Measurements from ENCODE around the gene RAB25.
"Not testable (repeated sequence)": the region's sequence is repeated elsewhere in the genome, so short reads cannot be mapped to it uniquely, and the experiment has no call there.

Gene RAB25

GRCh38 chr1:156069490-156070455, 8.8 kb downstream of the RAB25 start:
- no peaks in the 10 kb centered on the region for H3K27me3 ChIP-seq (ENCODE audit: control insufficient read depth, insufficient read depth, low read length)
- peaks cover 11% of the 10 kb centered on the region for H3K4me1 ChIP-seq (ENCODE audit: control insufficient read depth, insufficient read depth, low read length)
- DNase-seq (ENCODE audit: low read depth, low spot score), result no peak
- H3K9me3 ChIP-seq (ENCODE audit: control insufficient read depth, insufficient read depth, low read length), result no peaks in the 10 kb centered on the region
- no peak overlapping the region for H3K27ac ChIP-seq (ENCODE audit: low read length)
- WGBS (ENCODE audit: insufficient coverage, insufficient read length), result no CpG with 5 or more reads among the region's 3 CpGs
- H3K36me3 ChIP-seq (ENCODE audit: control insufficient read depth, insufficient read depth, low read length), result peaks cover 3% of the 10 kb centered on the region; the same call in 1 of the 2 replicates
- H3K4me3 ChIP-seq (ENCODE audit: low read length), result no peak overlapping the region

- no peak overlapping the region for H3K4me3 ChIP-seq (ENCODE audit: low read length)
- no peak overlapping the region for H3K27ac ChIP-seq (ENCODE audit: low read length)
- no peak for DNase-seq (ENCODE audit: low read depth, low spot score)
- no peaks in the 10 kb centered on the region for H3K9me3 ChIP-seq (ENCODE audit: control insufficient read depth, insufficient read depth, low read length)
- H3K4me1 ChIP-seq (ENCODE audit: control insufficient read depth, insufficient read depth, low read length), result peaks cover 18% of the 10 kb centered on the region
- H3K36me3 ChIP-seq (ENCODE audit: control insufficient read depth, insufficient read depth, low read length), result 0 out of 2 replicates have a peak, but pooled peaks cover 3% of the 10 kb centered on the region
- no CpG with 5 or more reads among the region's 4 CpGs for WGBS (ENCODE audit: insufficient coverage, insufficient read length)
- no peaks in the 10 kb centered on the region for H3K27me3 ChIP-seq (ENCODE audit: control insufficient read depth, insufficient read depth, low read length)
Measured at GRCh38 chr1:156070548-156070947, 9.6 kb downstream of the RAB25 start.

- not testable (repeated sequence) for H3K36me3 ChIP-seq (ENCODE audit: control insufficient read depth, insufficient read depth, low read length); H3K9me3 ChIP-seq (ENCODE audit: control insufficient read depth, insufficient read depth, low read length); H3K4me3 ChIP-seq (ENCODE audit: low read length); H3K27ac ChIP-seq (ENCODE audit: low read length); H3K27me3 ChIP-seq (ENCODE audit: control insufficient read depth, insufficient read depth, low read length); DNase-seq (ENCODE audit: low read depth, low spot score)
- peaks cover 20% of the 10 kb centered on the region for H3K4me1 ChIP-seq (ENCODE audit: control insufficient read depth, insufficient read depth, low read length)
- WGBS (ENCODE audit: insufficient coverage, insufficient read length), result no CpG with 5 or more reads among the region's 7 CpGs
Measured at GRCh38 chr1:156071332-156071816, 10.4 kb downstream of the RAB25 start.

GRCh38 chr1:156072251-156072650, 11.3 kb downstream of the RAB25 start:
- peaks cover 25% of the 10 kb centered on the region for H3K4me1 ChIP-seq (ENCODE audit: control insufficient read depth, insufficient read depth, low read length)
- 0 out of 2 replicates have a peak, but pooled peaks cover 3% of the 10 kb centered on the region for H3K36me3 ChIP-seq (ENCODE audit: control insufficient read depth, insufficient read depth, low read length)
- no peak for DNase-seq (ENCODE audit: low read depth, low spot score)
- no peaks in the 10 kb centered on the region for H3K27me3 ChIP-seq (ENCODE audit: control insufficient read depth, insufficient read depth, low read length)
- H3K4me3 ChIP-seq (ENCODE audit: low read length), result no peak overlapping the region
- no CpG with 5 or more reads among the region's 6 CpGs for WGBS (ENCODE audit: insufficient coverage, insufficient read length)
- no peak overlapping the region for H3K27ac ChIP-seq (ENCODE audit: low read length)
- no peaks in the 10 kb centered on the region for H3K9me3 ChIP-seq (ENCODE audit: control insufficient read depth, insufficient read depth, low read length)

- H3K36me3 ChIP-seq (ENCODE audit: control insufficient read depth, insufficient read depth, low read length), result 0 out of 2 replicates have a peak, but pooled peaks cover 3% of the 10 kb centered on the region
- no peaks in the 10 kb centered on the region for H3K9me3 ChIP-seq (ENCODE audit: control insufficient read depth, insufficient read depth, low read length)
- H3K4me1 ChIP-seq (ENCODE audit: control insufficient read depth, insufficient read depth, low read length), result peaks cover 29% of the 10 kb centered on the region
- H3K27ac ChIP-seq (ENCODE audit: low read length), result no peak overlapping the region
- WGBS (ENCODE audit: insufficient coverage, insufficient read length), result no CpG with 5 or more reads among the region's 1 CpG
- no peak for DNase-seq (ENCODE audit: low read depth, low spot score)
- H3K27me3 ChIP-seq (ENCODE audit: control insufficient read depth, insufficient read depth, low read length), result no peaks in the 10 kb centered on the region
- no peak overlapping the region for H3K4me3 ChIP-seq (ENCODE audit: low read length)
Measured at GRCh38 chr1:156073110-156073687, 12.2 kb downstream of the RAB25 start.

GRCh38 chr1:156073740-156074139, 12.8 kb downstream of the RAB25 start:
- Histone ChIP-seq H3K4me1 (ENCODE audit: control insufficient read depth, insufficient read depth, low read length) (peaks cover 29% of the 10 kb centered on the region), H3K36me3 (ENCODE audit: control insufficient read depth, insufficient read depth, low read length) (0 out of 2 replicates have a peak, but pooled peaks cover 3% of the 10 kb centered on the region), H3K4me3 (ENCODE audit: low read length) (no peak overlapping the region), H3K27ac (ENCODE audit: low read length) (no peak overlapping the region), H3K27me3 (ENCODE audit: control insufficient read depth, insufficient read depth, low read length) (no peaks in the 10 kb centered on the region), H3K9me3 (ENCODE audit: control insufficient read depth, insufficient read depth, low read length) (no peaks in the 10 kb centered on the region)
- no peak for DNase-seq (ENCODE audit: low read depth, low spot score)
- WGBS (ENCODE audit: insufficient coverage, insufficient read length), result no CpG with 5 or more reads among the region's 5 CpGs

GRCh38 chr1:156074661-156075060, 13.7 kb downstream of the RAB25 start:
- H3K4me1 ChIP-seq (ENCODE audit: control insufficient read depth, insufficient read depth, low read length), result peaks cover 29% of the 10 kb centered on the region
- no CpG with 5 or more reads among the region's 8 CpGs for WGBS (ENCODE audit: insufficient coverage, insufficient read length)
- H3K4me3 ChIP-seq (ENCODE audit: low read length), result no peak overlapping the region
- H3K27me3 ChIP-seq (ENCODE audit: control insufficient read depth, insufficient read depth, low read length), result no peaks in the 10 kb centered on the region
- H3K27ac ChIP-seq (ENCODE audit: low read length), result no peak overlapping the region
- 0 out of 2 replicates have a peak, but pooled peaks cover 2% of the 10 kb centered on the region for H3K36me3 ChIP-seq (ENCODE audit: control insufficient read depth, insufficient read depth, low read length)
- no peaks in the 10 kb centered on the region for H3K9me3 ChIP-seq (ENCODE audit: control insufficient read depth, insufficient read depth, low read length)
- no peak for DNase-seq (ENCODE audit: low read depth, low spot score)

- WGBS (ENCODE audit: insufficient coverage, insufficient read length), result no CpG with 5 or more reads among the region's 3 CpGs
- Histone ChIP-seq H3K27me3 (ENCODE audit: control insufficient read depth, insufficient read depth, low read length) (no peaks in the 10 kb centered on the region), H3K4me3 (ENCODE audit: low read length) (no peak overlapping the region), H3K4me1 (ENCODE audit: control insufficient read depth, insufficient read depth, low read length) (peaks cover 29% of the 10 kb centered on the region), H3K27ac (ENCODE audit: low read length) (no peak overlapping the region), H3K36me3 (ENCODE audit: control insufficient read depth, insufficient read depth, low read length) (no peaks in the 10 kb centered on the region), H3K9me3 (ENCODE audit: control insufficient read depth, insufficient read depth, low read length) (no peaks in the 10 kb centered on the region)
- no peak for DNase-seq (ENCODE audit: low read depth, low spot score)
Measured at GRCh38 chr1:156075162-156075561, 14.2 kb downstream of the RAB25 start.

- Histone ChIP-seq H3K9me3 (ENCODE audit: control insufficient read depth, insufficient read depth, low read length) (no peaks in the 10 kb centered on the region), H3K27ac (ENCODE audit: low read length) (no peak overlapping the region), H3K36me3 (ENCODE audit: control insufficient read depth, insufficient read depth, low read length) (no peaks in the 10 kb centered on the region), H3K4me3 (ENCODE audit: low read length) (no peak overlapping the region), H3K4me1 (ENCODE audit: control insufficient read depth, insufficient read depth, low read length) (peaks cover 29% of the 10 kb centered on the region), H3K27me3 (ENCODE audit: control insufficient read depth, insufficient read depth, low read length) (no peaks in the 10 kb centered on the region)
- DNase-seq (ENCODE audit: low read depth, low spot score), result no peak
- WGBS (ENCODE audit: insufficient coverage, insufficient read length), result no CpG with 5 or more reads among the region's 4 CpGs
Measured at GRCh38 chr1:156075775-156076204, 14.8 kb downstream of the RAB25 start.

GRCh38 chr1:156076609-156077429, 15.9 kb downstream of the RAB25 start:
- Histone ChIP-seq H3K36me3 (ENCODE audit: control insufficient read depth, insufficient read depth, low read length) (no peaks in the 10 kb centered on the region), H3K27ac (ENCODE audit: low read length) (no peak overlapping the region), H3K4me1 (ENCODE audit: control insufficient read depth, insufficient read depth, low read length) (peaks cover 29% of the 10 kb centered on the region), H3K4me3 (ENCODE audit: low read length) (no peak overlapping the region), H3K27me3 (ENCODE audit: control insufficient read depth, insufficient read depth, low read length) (no peaks in the 10 kb centered on the region), H3K9me3 (ENCODE audit: control insufficient read depth, insufficient read depth, low read length) (no peaks in the 10 kb centered on the region)
- DNase-seq (ENCODE audit: low read depth, low spot score), result no peak
- WGBS (ENCODE audit: insufficient coverage, insufficient read length), result no CpG with 5 or more reads among the region's 73 CpGs
